Neural cell (in vitro differentiated cells): ENCODE results near the gene NETO1. TPM values are rescaled to one million over a fixed set of nuclear protein-coding genes. Genes with fewer than 3 reads are reported as not detected.

Experiments used
- polyA plus RNA-seq: library from polyadenylated mRNA; depleted of rRNA; stranded (reverse); fragments of >200 nt; gene quantifications from 2 replicates; pipeline ENCODE4 v1.2.3, GENCODE V29; 2014
- small RNA-seq, 3 experiments: library from RNA; depleted of rRNA; stranded (forward); fragments of <200 nt; gene quantifications; one replicate each; pipeline ENCODE3, GENCODE V24; 2012

NETO1 gene
- polyA plus RNA-seq, 1 donor from 2014 or later = 0.45 TPM

Small RNA genes lying within 50 kb of the gene (small RNA-seq; reads per million reads assigned to genes)
- 0 reads per million in 3 experiments for gene MIR548AV
- 0.13 to 0.16 (median 0.16) reads per million in 3 experiments for gene RNA5SP460
